Measurements from ENCODE around the gene FHIT.

DNA sequence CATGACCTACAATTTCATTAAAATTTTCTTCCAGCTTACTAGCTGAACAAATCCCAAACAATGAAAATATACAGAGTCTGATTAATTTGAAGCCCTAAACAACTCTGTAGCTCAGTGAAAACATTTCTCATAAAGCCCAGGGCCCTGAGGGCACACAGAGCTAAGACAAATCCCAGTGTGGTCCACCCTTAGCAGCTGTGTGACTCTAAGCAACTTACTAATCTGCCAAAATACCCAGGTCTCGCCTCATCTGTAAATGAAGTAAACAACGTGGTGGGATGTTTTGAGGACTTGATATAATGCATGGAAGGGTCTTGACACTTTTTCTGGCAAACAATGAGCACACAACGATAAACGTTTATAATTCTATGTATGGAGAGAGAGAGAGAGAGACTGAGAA lies 158.4 kb downstream of the FHIT start:
- TF ChIP-seq POLR2A (IDR thresholded peaks at IDR 0.05; ENCODE audit: low read length) (no peak), GATA1 (IDR thresholded peaks at IDR 0.05; ENCODE audit: low read depth, low read length) (no peak)

All from erythroblast (primary cell).